Upper lobe of left lung (tissue), 6 donors: ENCODE data around the gene ATXN7L1. TPM values are rescaled to one million over a fixed set of nuclear protein-coding genes. Genes with fewer than 3 reads are reported as not detected.
"Not testable (repeated sequence)": the region's sequence is repeated elsewhere in the genome, so short reads cannot be mapped to it uniquely, and the experiment has no call there.

ENCODE experiments used
- ATAC-seq, 2 donors: fragments of 200-7000 bp; cut with Tn5 transposase; one replicate each; pipeline ENCODE4 v1.9.1; 2022; ENCODE audit warnings: mild to moderate bottlenecking in 2 of 2, moderate library complexity in 2 of 2; ENCODE audit not compliant: low FRiP score in 2 of 2
- DNase-seq, 2 donors: peaks; one replicate each; pipeline ENCODE4 v3.0.0-alpha.2; 2019 to 2020
- H3K27ac ChIP-seq, 4 donors: fragments of 200-600 bp; sonication (generic); one replicate each; pipeline ENCODE4 v1.5.1; 2016 to 2019
- H3K27me3 ChIP-seq, 4 donors: fragments of 200-600 bp; sonication (generic); one replicate each; pipeline ENCODE4 v1.5.1; 2017 to 2019
- H3K36me3 ChIP-seq, 4 donors: fragments of 200-600 bp; sonication (generic); one replicate each; pipeline ENCODE4 v1.5.1; 2016 to 2019
- H3K4me1 ChIP-seq, 4 donors: fragments of 200-600 bp; sonication (generic); one replicate each; pipeline ENCODE4 v1.5.1; 2018 to 2019
- H3K4me3 ChIP-seq, 4 donors: fragments of 200-600 bp; sonication (generic); one replicate each; pipeline ENCODE4 v1.5.1; 2017 to 2019; ENCODE audit warnings: mild to moderate bottlenecking in 2 of 4, moderate library complexity in 1 of 4
- H3K9me3 ChIP-seq, 4 donors: fragments of 200-600 bp; sonication (generic); one replicate each; pipeline ENCODE4 v1.5.1; 2018 to 2019
- CTCF ChIP-seq, 6 experiments: fragments of 450-650 bp in 4 of 6; fragments of 200-600 bp in 2 of 6; sonication (generic) in 2 of 6; IDR thresholded peaks; one replicate each; pipeline ENCODE4 v1.5.1; 2016 to 2019; ENCODE audit warnings: antibody characterized with exemption in 6 of 6
- EP300 ChIP-seq, 4 donors: sonication (generic); formaldehyde crosslinking; IDR thresholded peaks; one replicate each; pipeline ENCODE4 v1.5.1; 2017; ENCODE audit warnings: antibody characterized with exemption in 4 of 4, control low read depth in 2 of 4
- POLR2A ChIP-seq, 4 donors: fragments of 450-650 bp; IDR thresholded peaks; one replicate each; pipeline ENCODE4 v1.5.1; 2016 to 2017; ENCODE audit warnings: antibody characterized with exemption in 4 of 4, mild to moderate bottlenecking in 2 of 4
- POLR2AphosphoS5 ChIP-seq, 2 donors: sonication (generic); formaldehyde crosslinking; IDR thresholded peaks; one replicate each; pipeline ENCODE4 v1.5.1; 2017; ENCODE audit warnings: antibody characterized with exemption in 2 of 2
- WGBS, 2 donors: methylation state at CpG; one replicate each; pipeline ENCODE4 v1.1.5; 2017 to 2018; 5-methylcytosine and 5-hydroxymethylcytosine counted together
- total RNA-seq, 6 donors: library from RNA; depleted of rRNA in 4 of 6; stranded (reverse); fragments of >200 nt in 4 of 6; gene quantifications; one replicate each; pipeline versions ENCODE4 v1.1.0 to v1.2.1, GENCODE V29; 2016 to 2021
- donor health status: DM: no; HTN: no; CAD: no; lungs with moderate emphysema.
- donor health status: DM: no; HTN: yes; CAD: no; lungs with severe emphysema.

The ATXN7L1 gene
- total RNA-seq, 6 donors from 2014 or later = 7.1 to 43.0 (median 13.4) TPM

GRCh38 chr7:105711726-105712402 is 164.5 kb downstream of the ATXN7L1 start:
- Histone ChIP-seq H3K36me3 (peaks cover 0 to 4% (median 0%) of the 10 kb centered on the region in 4 donors), H3K27ac (no peak overlapping the region), H3K4me1 (peaks cover 8 to 16% (median 12%) of the 10 kb centered on the region in 4 donors), H3K27me3 (no peaks in the 10 kb centered on the region), H3K4me3 (no peak overlapping the region), H3K9me3 (peaks cover 7 to 22% (median 15%) of the 10 kb centered on the region in 4 donors)
- ATAC-seq (no peak), DNase-seq (no peak)
- no peak for TF ChIP-seq POLR2A (IDR thresholded peaks at IDR 0.05)
- no peak for TF ChIP-seq EP300 (IDR thresholded peaks at IDR 0.05)
- TF ChIP-seq CTCF (IDR thresholded peaks at IDR 0.05) = no peak
- no peak for TF ChIP-seq POLR2AphosphoS5 (IDR thresholded peaks at IDR 0.05)
- 100% methylated on average over 1 to 5 of the region's 5 CpGs for WGBS, 2 donors

GRCh38 chr7:105710720-105711119 is 165.7 kb downstream of the ATXN7L1 start:
- peaks cover 8 to 16% (median 12%) of the 10 kb centered on the region in 4 donors for H3K4me1 ChIP-seq
- not testable (repeated sequence) for DNase-seq, H3K36me3 ChIP-seq, H3K27me3 ChIP-seq, H3K4me3 ChIP-seq, ATAC-seq, H3K27ac ChIP-seq
- WGBS, 2 donors = 93 to 94% methylated on average over 4 of the region's 4 CpGs
- peaks cover 7 to 22% (median 15%) of the 10 kb centered on the region in 4 donors for H3K9me3 ChIP-seq

- no peak overlapping the region for H3K4me3 ChIP-seq
- DNase-seq = no peak
- WGBS, 2 donors = 95% methylated on average over 4 of the region's 4 CpGs
- H3K36me3 ChIP-seq = peaks cover 0 to 4% (median 0%) of the 10 kb centered on the region in 4 donors
- no peaks in the 10 kb centered on the region for H3K27me3 ChIP-seq
- H3K9me3 ChIP-seq = peaks cover 7 to 22% (median 15%) of the 10 kb centered on the region in 4 donors
- TF ChIP-seq POLR2A (IDR thresholded peaks at IDR 0.05) = no peak
- TF ChIP-seq POLR2AphosphoS5 (IDR thresholded peaks at IDR 0.05) = no peak
- TF ChIP-seq CTCF (IDR thresholded peaks at IDR 0.05) = no peak
- no peak for TF ChIP-seq EP300 (IDR thresholded peaks at IDR 0.05)
- H3K4me1 ChIP-seq = peaks cover 8 to 16% (median 12%) of the 10 kb centered on the region in 4 donors
- ATAC-seq = no peak
- H3K27ac ChIP-seq = no peak overlapping the region
Measured at GRCh38 chr7:105708763-105709080, 167.7 kb downstream of the ATXN7L1 start.

GRCh38 chr7:105707967-105708762 is 168.2 kb downstream of the ATXN7L1 start:
- H3K27me3 ChIP-seq = no peaks in the 10 kb centered on the region
- ATAC-seq (peak; percentile 45 to 73), DNase-seq (no peak)
- no peak overlapping the region for H3K4me3 ChIP-seq
- peaks cover 0 to 4% (median 0%) of the 10 kb centered on the region in 4 donors for H3K36me3 ChIP-seq
- peaks cover 8 to 16% (median 12%) of the 10 kb centered on the region in 4 donors for H3K4me1 ChIP-seq
- peaks cover 7 to 22% (median 15%) of the 10 kb centered on the region in 4 donors for H3K9me3 ChIP-seq
- TF ChIP-seq EP300 (IDR thresholded peaks at IDR 0.05) (no peak), CTCF (IDR thresholded peaks at IDR 0.05) (no peak), POLR2AphosphoS5 (IDR thresholded peaks at IDR 0.05) (no peak), POLR2A (IDR thresholded peaks at IDR 0.05) (no peak)
- WGBS, 2 donors = 28 to 30% methylated on average over 9 of the region's 9 CpGs
- no peak overlapping the region for H3K27ac ChIP-seq

- H3K4me1 ChIP-seq = peaks cover 8 to 16% (median 12%) of the 10 kb centered on the region in 4 donors
- no peak overlapping the region for H3K27ac ChIP-seq
- no peak for TF ChIP-seq POLR2A (IDR thresholded peaks at IDR 0.05)
- no peak for TF ChIP-seq CTCF (IDR thresholded peaks at IDR 0.05)
- no peak for TF ChIP-seq EP300 (IDR thresholded peaks at IDR 0.05)
- no peak for TF ChIP-seq POLR2AphosphoS5 (IDR thresholded peaks at IDR 0.05)
- peaks cover 7 to 15% (median 14%) of the 10 kb centered on the region in 4 donors for H3K9me3 ChIP-seq
- DNase-seq (no peak), ATAC-seq (no peak)
- peaks cover 0 to 4% (median 0%) of the 10 kb centered on the region in 4 donors for H3K36me3 ChIP-seq
- no peaks in the 10 kb centered on the region for H3K27me3 ChIP-seq
- no peak overlapping the region for H3K4me3 ChIP-seq
- WGBS, 2 donors = 83 to 98% methylated on average over 2 to 3 of the region's 3 CpGs
Measured at GRCh38 chr7:105707381-105707780, 169.0 kb downstream of the ATXN7L1 start.
